Mammary epithelial cell (primary cell): ENCODE measurements around the gene PCDHA3.
"Not testable (repeated sequence)": the region's sequence is repeated elsewhere in the genome, so short reads cannot be mapped to it uniquely, and the experiment has no call there.

Source experiments
- CTCF ChIP-seq, 2 donors: IDR thresholded peaks in 1 of 2; conservative IDR thresholded peaks in 1 of 2; 2 replicates each; pipeline ENCODE4 v1.5.1; 2011 to 2012; ENCODE audit warnings: inconsistent platforms in 2 of 2, low read length in 2 of 2, mild to moderate bottlenecking in 2 of 2, control low read depth in 1 of 2, low read depth in 1 of 2; ENCODE audit not compliant: insufficient read depth in 1 of 2; ENCODE audit errors: extremely low read depth in 1 of 2
- EZH2 ChIP-seq: IDR thresholded peaks from 2 replicates; pipeline ENCODE4 v1.6.1; 2012; ENCODE audit warnings: low read length, inconsistent platforms, borderline replicate concordance

- not testable (repeated sequence) for TF ChIP-seq CTCF (conservative IDR thresholded peaks at IDR 0.05 in 1 of 2, IDR thresholded peaks at IDR 0.05 in 1 of 2; ENCODE audit: extremely low read depth in 1 of 2, insufficient read depth in 1 of 2, low read depth in 1 of 2, low read length in 2 of 2); EZH2
Observed at GRCh38 chr5:140822969-140823368, 22.1 kb downstream of the PCDHA3 start.
